Fibroblast of skin of scalp (primary cell): ENCODE data around the gene GPR156.
"Not testable (repeated sequence)": the region's sequence is repeated elsewhere in the genome, so short reads cannot be mapped to it uniquely, and the experiment has no call there.

Experiments
- DNase-seq: peaks from one replicate; pipeline ENCODE4 v3.0.0-alpha.2; 2013

The GPR156 gene

GRCh38 chr3:120272286-120272685, 12.7 kb downstream of the GPR156 start:
- DNase-seq, result no peak

- DNase-seq, result no peak
Observed at GRCh38 chr3:120265989-120266388, 19.0 kb downstream of the GPR156 start.

GRCh38 chr3:120264963-120265362, 20.1 kb downstream of the GPR156 start:
- DNase-seq, result no peak

- no peak for DNase-seq
Observed at GRCh38 chr3:120263792-120264191, 21.2 kb downstream of the GPR156 start.

GRCh38 chr3:120258009-120258408, 27.0 kb downstream of the GPR156 start:
- no peak for DNase-seq

GRCh38 chr3:120245386-120245785, 39.6 kb downstream of the GPR156 start:
- DNase-seq, result no peak

- DNase-seq, result no peak
Observed at GRCh38 chr3:120244834-120245225, 40.2 kb downstream of the GPR156 start.

GRCh38 chr3:120239644-120240043, 45.4 kb downstream of the GPR156 start:
- DNase-seq, result no peak

- no peak for DNase-seq
Observed at GRCh38 chr3:120227710-120228347, 57.2 kb downstream of the GPR156 start.

GRCh38 chr3:120224237-120224636, 60.8 kb downstream of the GPR156 start:
- no peak for DNase-seq

GRCh38 chr3:120218981-120219380, 66.0 kb downstream of the GPR156 start:
- DNase-seq, result no peak

- not testable (repeated sequence) for DNase-seq
Observed at GRCh38 chr3:120216633-120217032, 68.4 kb downstream of the GPR156 start.

GRCh38 chr3:120214176-120214575, 70.8 kb downstream of the GPR156 start:
- DNase-seq, result peak; percentile 8

- no peak for DNase-seq
Observed at GRCh38 chr3:120212505-120212904, 72.5 kb downstream of the GPR156 start.

GRCh38 chr3:120209425-120209824, 75.6 kb downstream of the GPR156 start:
- no peak for DNase-seq

- no peak for DNase-seq
Observed at GRCh38 chr3:120204338-120204737, 80.7 kb downstream of the GPR156 start.

- DNase-seq, result no peak
Observed at GRCh38 chr3:120203621-120204020, 81.4 kb downstream of the GPR156 start.

GRCh38 chr3:120203016-120203415, 82.0 kb downstream of the GPR156 start:
- peak; percentile 61 for DNase-seq

- no peak for DNase-seq
Observed at GRCh38 chr3:120202363-120202762, 82.7 kb downstream of the GPR156 start.

- no peak for DNase-seq
Observed at GRCh38 chr3:120200493-120201235, 84.4 kb downstream of the GPR156 start.

GRCh38 chr3:120198305-120198878, 86.6 kb downstream of the GPR156 start:
- peak; percentile 51 for DNase-seq

- DNase-seq, result no peak
Observed at GRCh38 chr3:120196812-120197211, 88.2 kb downstream of the GPR156 start.

GRCh38 chr3:120196333-120196732, 88.7 kb downstream of the GPR156 start:
- no peak for DNase-seq

- DNase-seq, result no peak
Observed at GRCh38 chr3:120193554-120193953, 91.5 kb downstream of the GPR156 start.
